Peyer's patch (tissue), 4 donors: ENCODE results near the gene WFS1. TPM values are rescaled to one million over a fixed set of nuclear protein-coding genes. Genes with fewer than 3 reads are reported as not detected.

Source experiments
- DNase-seq, 3 donors: peaks; one replicate each; pipeline ENCODE4 v3.0.0-alpha.2; 2017 to 2019
- H3K27ac ChIP-seq, 4 donors: fragments of 200-600 bp; sonication (generic); one replicate each; pipeline ENCODE4 v1.5.1; 2016 to 2019
- H3K27me3 ChIP-seq, 2 donors: fragments of 200-600 bp; sonication (generic); one replicate each; pipeline ENCODE4 v1.5.1; 2019
- H3K36me3 ChIP-seq, 3 donors: fragments of 200-600 bp; sonication (generic); one replicate each; pipeline ENCODE4 v1.5.1; 2016 to 2019
- H3K4me1 ChIP-seq, 4 donors: fragments of 200-600 bp; sonication (generic); one replicate each; pipeline ENCODE4 v1.5.1; 2016 to 2019
- H3K4me3 ChIP-seq, 4 donors: fragments of 200-600 bp; sonication (generic); 1 replicate in 3 of 4; 2 replicates in 1 of 4; pipeline ENCODE4 v1.5.1; 2016 to 2019; ENCODE audit warnings: mild to moderate bottlenecking in 1 of 4
- H3K9me3 ChIP-seq, 4 donors: fragments of 200-600 bp; sonication (generic); one replicate each; pipeline ENCODE4 v1.5.1; 2016 to 2019; ENCODE audit warnings: mild to moderate bottlenecking in 1 of 4
- CTCF ChIP-seq, 6 experiments: fragments of 450-650 bp in 4 of 6; fragments of 200-600 bp in 2 of 6; sonication (generic) in 1 of 6; IDR thresholded peaks; one replicate each; pipeline ENCODE4 v1.5.1; 2017 to 2019; ENCODE audit warnings: antibody characterized with exemption in 6 of 6, mild to moderate bottlenecking in 3 of 6, moderate library complexity in 1 of 6
- POLR2A ChIP-seq, 2 donors: fragments of 450-650 bp; IDR thresholded peaks; one replicate each; pipeline ENCODE4 v1.5.1; 2017; ENCODE audit warnings: antibody characterized with exemption in 2 of 2, mild to moderate bottlenecking in 2 of 2, moderate library complexity in 2 of 2
- total RNA-seq, 4 donors: library from RNA; depleted of rRNA; stranded (reverse); fragments of >200 nt; gene quantifications; one replicate each; pipeline ENCODE4 v1.1.0, GENCODE V29; 2016

Gene WFS1
- total RNA-seq, 4 donors from 2014 or later, result 10.0 to 39.6 (median 30.0) TPM

- no peak for TF ChIP-seq CTCF (IDR thresholded peaks at IDR 0.05)
- no peak for TF ChIP-seq POLR2A (IDR thresholded peaks at IDR 0.05)
- no peak overlapping the region for H3K4me3 ChIP-seq
- no peaks in the 10 kb centered on the region for H3K36me3 ChIP-seq
- H3K27me3 ChIP-seq, result no peaks in the 10 kb centered on the region
- peaks cover 0 to 6% (median 0%) of the 10 kb centered on the region in 4 donors for H3K9me3 ChIP-seq
- no peaks in the 10 kb centered on the region for H3K4me1 ChIP-seq
- H3K27ac ChIP-seq, result no peak overlapping the region
- no peak for DNase-seq
These were observed 23.4 kb upstream of the WFS1 start for GRCh38 chr4:6246170-6246634.

GRCh38 chr4:6248394-6248793 is 21.3 kb upstream of the WFS1 start:
- H3K9me3 ChIP-seq, result peaks cover 0 to 6% (median 0%) of the 10 kb centered on the region in 4 donors
- H3K4me1 ChIP-seq, result no peaks in the 10 kb centered on the region
- no peak for DNase-seq
- no peak overlapping the region for H3K4me3 ChIP-seq
- H3K36me3 ChIP-seq, result no peaks in the 10 kb centered on the region
- TF ChIP-seq CTCF (IDR thresholded peaks at IDR 0.05), result no peak
- TF ChIP-seq POLR2A (IDR thresholded peaks at IDR 0.05), result no peak
- no peak overlapping the region for H3K27ac ChIP-seq
- H3K27me3 ChIP-seq, result no peaks in the 10 kb centered on the region

- Histone ChIP-seq H3K27ac (no peak overlapping the region), H3K27me3 (no peaks in the 10 kb centered on the region), H3K4me1 (no peaks in the 10 kb centered on the region), H3K36me3 (no peaks in the 10 kb centered on the region), H3K9me3 (no peaks in the 10 kb centered on the region), H3K4me3 (no peak overlapping the region)
- no peak for DNase-seq
- no peak for TF ChIP-seq POLR2A (IDR thresholded peaks at IDR 0.05)
- TF ChIP-seq CTCF (IDR thresholded peaks at IDR 0.05), result peak; percentile 79 to 93 (median 89)
These were observed 19.2 kb upstream of the WFS1 start for GRCh38 chr4:6250235-6250983.

- no peak for DNase-seq
- H3K9me3 ChIP-seq, result no peaks in the 10 kb centered on the region
- H3K27me3 ChIP-seq, result no peaks in the 10 kb centered on the region
These were observed 18.7 kb upstream of the WFS1 start for GRCh38 chr4:6250984-6251295.

GRCh38 chr4:6251365-6251764 is 18.3 kb upstream of the WFS1 start:
- Histone ChIP-seq H3K4me3 (no peak overlapping the region), H3K27ac (no peak overlapping the region), H3K9me3 (no peaks in the 10 kb centered on the region), H3K4me1 (no peaks in the 10 kb centered on the region), H3K27me3 (no peaks in the 10 kb centered on the region), H3K36me3 (no peaks in the 10 kb centered on the region)
- no peak for DNase-seq
- no peak for TF ChIP-seq POLR2A (IDR thresholded peaks at IDR 0.05)
- TF ChIP-seq CTCF (IDR thresholded peaks at IDR 0.05), result no peak

More at GRCh38 chr4:6250984-6251295, 18.7 kb upstream of the WFS1 start:
- Histone ChIP-seq H3K36me3 (no peaks in the 10 kb centered on the region), H3K4me1 (no peaks in the 10 kb centered on the region), H3K27ac (no peak overlapping the region), H3K4me3 (no peak overlapping the region)
- TF ChIP-seq POLR2A (IDR thresholded peaks at IDR 0.05) (no peak), CTCF (IDR thresholded peaks at IDR 0.05) (no peak)
